ENCODE data around the gene FAIM2.

The FAIM2 gene

DNA sequence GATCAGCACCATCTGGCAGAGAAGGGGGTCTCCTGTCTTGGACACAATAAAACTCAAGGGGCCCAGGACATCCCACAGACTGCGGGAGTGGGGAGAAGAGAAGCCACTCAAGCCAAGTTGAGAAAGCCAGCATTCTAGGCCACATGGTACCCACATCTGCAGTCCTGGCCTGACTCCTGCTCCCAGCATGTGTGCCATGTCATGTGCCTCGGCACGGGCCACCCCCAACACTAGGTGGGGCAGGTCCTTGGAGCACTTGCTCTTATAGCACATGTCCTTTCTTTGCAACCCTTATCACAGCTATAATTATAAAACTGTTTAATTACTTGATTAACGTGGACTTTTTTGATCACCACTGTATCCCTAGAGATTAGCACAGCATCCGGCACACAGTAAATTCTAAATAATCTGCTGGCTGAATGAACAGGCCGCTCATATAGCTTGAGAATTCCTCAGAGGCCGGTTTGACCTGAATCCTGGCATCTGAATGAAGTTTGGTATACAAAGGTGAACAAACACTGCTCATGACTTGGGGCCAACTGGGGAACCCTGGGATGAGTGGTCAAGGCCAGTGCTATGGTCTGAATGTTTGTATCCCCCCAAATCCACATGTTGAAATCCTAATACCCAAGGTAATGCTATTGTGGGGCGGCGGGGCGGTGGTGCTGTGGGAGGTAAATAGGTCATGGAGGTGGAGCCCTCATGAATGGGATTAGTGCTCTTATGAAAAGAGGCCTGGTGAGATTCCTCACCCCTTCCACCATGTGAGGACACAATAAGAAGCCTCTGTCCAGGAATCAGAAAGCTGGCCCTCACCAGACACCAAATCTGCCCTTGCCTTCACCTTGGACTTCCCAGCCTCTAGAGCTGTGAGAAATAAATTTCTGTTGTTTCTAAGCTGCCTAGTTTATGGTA is 82.1 kb downstream of the FAIM2 start:
- DNase-seq, result no peak

DNA sequence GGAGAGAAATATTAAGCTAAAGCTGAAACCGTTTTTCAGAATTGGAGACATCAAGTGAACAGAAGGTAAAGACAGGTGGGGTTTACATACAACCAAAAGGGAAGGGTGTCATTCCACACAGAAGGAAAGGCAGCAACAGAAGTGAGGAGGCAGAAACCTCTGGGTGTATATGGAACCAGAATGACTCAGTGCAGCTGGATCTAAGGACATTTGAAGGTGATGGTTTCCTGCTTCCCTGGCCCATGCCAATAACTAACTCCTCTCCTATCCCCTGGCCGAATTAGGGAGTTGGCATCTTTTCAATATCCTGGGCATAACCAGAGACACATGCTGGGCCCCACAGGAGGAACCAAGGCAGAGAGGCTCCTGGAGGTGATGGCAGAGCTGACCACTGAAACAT is 83.9 kb downstream of the FAIM2 start:
- no peak for DNase-seq

DNA sequence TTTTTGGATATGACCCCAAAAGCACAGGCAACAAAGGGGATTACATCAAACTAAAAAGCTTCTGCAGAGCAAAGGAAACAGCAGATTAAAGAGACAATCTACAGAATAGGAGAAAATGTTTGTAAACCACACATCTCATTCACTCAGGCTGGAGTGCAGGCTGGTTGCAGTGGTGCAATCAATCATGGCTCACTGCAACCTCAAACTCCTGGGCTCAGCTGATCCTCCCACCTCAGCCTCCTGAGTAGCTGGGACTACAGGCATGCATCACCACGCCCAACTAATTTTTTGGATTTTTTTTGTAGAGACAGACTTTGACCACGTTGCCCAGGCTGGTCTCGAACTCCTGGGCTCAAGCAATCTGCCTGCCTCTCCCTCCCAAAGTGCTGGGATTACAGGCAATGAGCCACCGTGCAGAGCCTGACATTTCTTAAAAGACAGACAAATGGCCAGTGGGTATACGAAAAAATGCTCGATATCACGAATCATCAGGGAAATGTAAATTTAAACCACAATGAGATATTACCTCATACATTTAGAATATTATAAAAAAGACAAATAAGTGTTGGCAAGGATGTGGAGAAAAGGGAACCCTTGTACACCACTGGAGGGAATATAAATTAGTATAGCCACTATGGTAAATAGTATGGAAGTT is 85.3 kb downstream of the FAIM2 start:
- no peak for DNase-seq
